Panc1 (cell line): ENCODE results near the gene CHURC1. TPM values are rescaled to one million over a fixed set of nuclear protein-coding genes. Genes with fewer than 3 reads are reported as not detected.

ENCODE experiments used
- ATAC-seq: fragments of 200-7000 bp; cut with Tn5 transposase; 2 replicates; pipeline ENCODE4 v1.9.1; 2020; ENCODE audit warnings: mild to moderate bottlenecking, moderate library complexity
- BruUV-seq: library from RNA; stranded (reverse); fragments of 400-500 nt; replicated peaks from 2 replicates; lab custom pipeline; 2021; lab: Mats Ljungman, UMichigan
- CTCF ChIA-PET: fragments of 300-600 bp; sonication (Branson Sonifier 250); formaldehyde crosslinking; loops from one replicate; lab custom pipeline; 2022; ENCODE audit warnings: antibody characterized with exemption; lab: Charles Lee
- POLR2A ChIA-PET: fragments of 300-600 bp; sonication (Branson Sonifier 250); formaldehyde crosslinking; loops from one replicate; lab custom pipeline; 2022; ENCODE audit warnings: antibody characterized with exemption; lab: Charles Lee
- DNase-seq: peaks from one replicate; pipeline ENCODE4 v3.0.0-alpha.2; 2010; ENCODE audit warnings: low read depth, low spot score
- H3K27ac ChIP-seq: 2 replicates; pipeline ENCODE4 v1.5.1; 2011; ENCODE audit warnings: mild to moderate bottlenecking, low read length, inconsistent platforms
- H3K27me3 ChIP-seq: fragments of 200-500 bp; sonication (Bioruptor generic); 2 replicates; pipeline ENCODE4 v1.6.0; 2014; ENCODE audit warnings: low read length, inconsistent platforms; ENCODE audit not compliant: control insufficient read depth, insufficient read depth
- H3K36me3 ChIP-seq: fragments of 200-500 bp; sonication (Bioruptor generic); 2 replicates; pipeline ENCODE4 v1.5.1; 2014; ENCODE audit warnings: inconsistent platforms, mild to moderate bottlenecking, low read length, moderate library complexity; ENCODE audit not compliant: control insufficient read depth, insufficient read depth
- H3K4me1 ChIP-seq: 2 replicates; pipeline ENCODE4 v1.5.1; 2011; ENCODE audit warnings: inconsistent platforms, mild to moderate bottlenecking, low read length, moderate library complexity; ENCODE audit not compliant: control insufficient read depth, insufficient read depth
- H3K4me3 ChIP-seq, 2 experiments: 2 replicates each; pipeline ENCODE4 v1.5.1; 2011 to 2012; ENCODE audit warnings: low read depth in 2 of 2, low read length in 2 of 2, mild to moderate bottlenecking in 2 of 2, inconsistent platforms in 1 of 2, moderate library complexity in 1 of 2
- H3K9me3 ChIP-seq: fragments of 200-500 bp; sonication (Bioruptor generic); 2 replicates; pipeline ENCODE4 v1.5.1; 2014; ENCODE audit warnings: low read depth, mild to moderate bottlenecking, inconsistent platforms, low read length, moderate library complexity; ENCODE audit not compliant: control insufficient read depth, insufficient read depth
- CTCF ChIP-seq: fragments of 450-650 bp; IDR thresholded peaks from 2 replicates; pipeline ENCODE4 v1.5.1; 2017; ENCODE audit warnings: mild to moderate bottlenecking
- POLR2AphosphoS5 ChIP-seq: IDR thresholded peaks from 2 replicates; pipeline ENCODE4 v1.6.1; 2012; ENCODE audit warnings: mild to moderate bottlenecking, low read depth, low read length, moderate library complexity
- REST ChIP-seq, 2 experiments: IDR thresholded peaks; 2 replicates each; pipeline ENCODE4 v1.6.1; 2011 to 2012; ENCODE audit warnings: low read depth in 2 of 2, control low read depth in 1 of 2, low read length in 1 of 2, mild to moderate bottlenecking in 1 of 2, moderate library complexity in 1 of 2; ENCODE audit not compliant: insufficient read depth in 1 of 2
- SIN3A ChIP-seq: IDR thresholded peaks from 2 replicates; pipeline ENCODE4 v1.6.1; 2012; ENCODE audit warnings: low read depth, mild to moderate bottlenecking, low read length, moderate library complexity, borderline replicate concordance; ENCODE audit not compliant: insufficient read depth
- TCF7L2 ChIP-seq: IDR thresholded peaks from 2 replicates; pipeline ENCODE4 v1.6.1; 2011; ENCODE audit warnings: mild to moderate bottlenecking, low read depth, low read length, inconsistent platforms
- in situ Hi-C: cut with HindIII; loops from 2 replicates; pipeline ENCODE4 v1.10.0; 2016; ENCODE audit warnings: low sequenced_read_pairs, low pct_unique_long_range_greater_than_20kb
- intact Hi-C: fragments of 100-400 bp; cut with micrococcal nuclease; formaldehyde crosslinking; loops from one replicate; pipeline ENCODE4 v1.10.0; 2022; ENCODE audit not compliant: unreplicated experiment
- total RNA-seq: library from RNA; stranded (reverse); gene quantifications from one replicate; pipeline ENCODE4 v1.2.1, GENCODE V29; 2021; ENCODE audit not compliant: unreplicated experiment

Gene CHURC1
- total RNA-seq, 1 experiment from 2014 or later = 55.6 TPM

GRCh38 chr14:64944041-64944440 lies 29.8 kb downstream of the CHURC1 start:
- Histone ChIP-seq H3K9me3 (no peaks in the 10 kb centered on the region), H3K4me3 (no peak overlapping the region), H3K27ac (no peak overlapping the region), H3K27me3 (no peaks in the 10 kb centered on the region), H3K4me1 (no peaks in the 10 kb centered on the region), H3K36me3 (no peaks in the 10 kb centered on the region)
- in situ Hi-C loops (no loop called here), intact Hi-C loops (no loop called here)
- ChIA-PET POLR2A (no interaction called here), CTCF (no interaction called here)
- no TSS peak for BruUV-seq
- DNase-seq (no peak), ATAC-seq (no peak)
- TF ChIP-seq REST (IDR thresholded peaks at IDR 0.05; ENCODE audit: insufficient read depth in 1 of 2, low read depth in 2 of 2, low read length in 1 of 2) (no peak), TCF7L2 (no peak), SIN3A (no peak), POLR2AphosphoS5 (no peak), CTCF (no peak)

- CTCF ChIA-PET = no interaction called here
- POLR2A ChIA-PET = interaction anchor here (0.6 kb wide), 1 partner anchor 1106 kb away, joined by 3 read pairs; no protein-coding TSS in a partner anchor
- BruUV-seq = no TSS peak
- Histone ChIP-seq H3K27me3 (no peaks in the 10 kb centered on the region), H3K4me3 (no peak overlapping the region), H3K27ac (no peak overlapping the region), H3K36me3 (no peaks in the 10 kb centered on the region), H3K9me3 (no peaks in the 10 kb centered on the region), H3K4me1 (no peaks in the 10 kb centered on the region)
- TF ChIP-seq TCF7L2 (no peak), REST (IDR thresholded peaks at IDR 0.05; ENCODE audit: insufficient read depth in 1 of 2, low read depth in 2 of 2, low read length in 1 of 2) (no peak), CTCF (no peak), POLR2AphosphoS5 (no peak), SIN3A (no peak)
- ATAC-seq = no peak
- no peak for DNase-seq
- intact Hi-C loops (no loop called here), in situ Hi-C loops (no loop called here)
Measured at GRCh38 chr14:64944861-64945260, 30.6 kb downstream of the CHURC1 start.
